MM.1S (cell line): ENCODE data around the gene RNF26.
A peak's percentile ranks its signal among the peaks of the same experiment; 100 is the strongest.

Experiments
- DNase-seq: peaks from one replicate; pipeline ENCODE4 v3.0.0-alpha.2; 2015
- H2AFZ ChIP-seq: fragments of 300-600 bp; sonication (generic); 2 replicates; pipeline ENCODE4 v1.6.0; 2016; ENCODE audit warnings: antibody characterized with exemption, low read length
- H3F3A ChIP-seq: fragments of 300-600 bp; sonication (generic); 2 replicates; pipeline ENCODE4 v1.6.1; 2016; ENCODE audit warnings: mild to moderate bottlenecking, antibody characterized with exemption, low read length, moderate library complexity, mixed read lengths; ENCODE audit not compliant: insufficient read depth
- H3K27ac ChIP-seq: fragments of 300-600 bp; sonication (generic); 2 replicates; pipeline ENCODE4 v1.5.1; 2016; ENCODE audit warnings: mild to moderate bottlenecking, low read length
- H3K27me3 ChIP-seq: fragments of 300-600 bp; sonication (generic); replicated peaks from 2 replicates; pipeline ENCODE4 v1.6.0; 2016; ENCODE audit warnings: low read length; ENCODE audit not compliant: insufficient read depth
- H3K36me3 ChIP-seq: fragments of 300-600 bp; sonication (generic); replicated peaks from 2 replicates; pipeline ENCODE4 v1.6.1; 2016; ENCODE audit warnings: mild to moderate bottlenecking, low read length, mixed read lengths; ENCODE audit not compliant: insufficient read depth
- H3K4me1 ChIP-seq: fragments of 300-600 bp; sonication (generic); 2 replicates; pipeline ENCODE4 v1.6.1; 2016; ENCODE audit warnings: low read length, mixed read lengths
- H3K4me2 ChIP-seq: fragments of 300-600 bp; sonication (generic); 2 replicates; pipeline ENCODE4 v1.6.0; 2016; ENCODE audit warnings: low read depth, low read length
- H3K4me3 ChIP-seq: fragments of 300-600 bp; sonication (generic); 2 replicates; pipeline ENCODE4 v1.5.1; 2016; ENCODE audit warnings: low read length, mixed read lengths
- H3K79me2 ChIP-seq: fragments of 300-600 bp; sonication (generic); 2 replicates; pipeline ENCODE4 v1.6.1; 2016; ENCODE audit warnings: mixed run types, low read length, mixed read lengths
- H3K9ac ChIP-seq: fragments of 300-600 bp; sonication (generic); 2 replicates; pipeline ENCODE4 v1.6.1; 2016; ENCODE audit warnings: low read length, mixed read lengths
- H3K9me2 ChIP-seq: fragments of 300-600 bp; sonication (generic); replicated peaks from 2 replicates; pipeline ENCODE4 v1.6.1; 2016; ENCODE audit warnings: mild to moderate bottlenecking, low read length, mixed read lengths; ENCODE audit not compliant: insufficient read depth
- H3K9me3 ChIP-seq: fragments of 300-600 bp; sonication (generic); replicated peaks from 2 replicates; pipeline ENCODE4 v1.6.1; 2016; ENCODE audit warnings: mild to moderate bottlenecking, low read length, mixed read lengths; ENCODE audit not compliant: insufficient read depth
- H4K20me1 ChIP-seq: fragments of 300-600 bp; sonication (generic); 2 replicates; pipeline ENCODE4 v1.6.1; 2016; ENCODE audit warnings: mild to moderate bottlenecking, low read length, moderate library complexity, mixed read lengths; ENCODE audit not compliant: insufficient read depth
- CTCF ChIP-seq: fragments of 300-600 bp; sonication (generic); IDR thresholded peaks from 2 replicates; pipeline ENCODE4 v1.5.1; 2016; ENCODE audit warnings: antibody characterized with exemption, low read length, mixed read lengths
- EZH2 ChIP-seq: fragments of 300-600 bp; sonication (generic); optimal IDR thresholded peaks from 2 replicates; pipeline ENCODE3; 2017; ENCODE audit warnings: low read depth, mild to moderate bottlenecking, antibody characterized with exemption, low read length, mixed read lengths
- EZH2phosphoT487 ChIP-seq: fragments of 300-600 bp; sonication (generic); IDR thresholded peaks from 2 replicates; pipeline ENCODE4 v1.6.1; 2018; ENCODE audit warnings: antibody characterized with exemption, low read length

Gene RNF26

GRCh38 chr11:119334174-119334930 lies at the start of gene RNF26:
TSS of gene RNF26 (plus strand) at chr11:119334527. CDS start at chr11:119335123, 596 bp downstream.
- TF ChIP-seq CTCF (no peak), EZH2phosphoT487 (no peak), EZH2 (no peak)
- H3F3A ChIP-seq, result no peaks in the 10 kb centered on the region
- peak; percentile 98 for DNase-seq
- peaks cover 17% of the 10 kb centered on the region for H3K79me2 ChIP-seq
- peak within 1 kb of the TSS; percentile 99 for H2AFZ ChIP-seq
- H3K36me3 ChIP-seq, result no peaks in the 10 kb centered on the region
- peak within 1 kb of the TSS; percentile 32; the same call in 1 of the 2 replicates for H3K27ac ChIP-seq
- H3K27me3 ChIP-seq, result peaks cover 12% of the 10 kb centered on the region
- H3K4me2 ChIP-seq, result peak within 1 kb of the TSS; percentile 98
- no peaks in the 10 kb centered on the region for H3K9me3 ChIP-seq
- H3K4me1 ChIP-seq, result peaks cover 11% of the 10 kb centered on the region; the same call in 1 of the 2 replicates
- H3K9me2 ChIP-seq, result no peaks in the 10 kb centered on the region
- H3K9ac ChIP-seq, result peak within 1 kb of the TSS; percentile 89
- peak within 1 kb of the TSS; percentile 91 for H3K4me3 ChIP-seq
- no peaks in the 10 kb centered on the region for H4K20me1 ChIP-seq

- no peak overlapping the region for H3K4me3 ChIP-seq
- H3K9me3 ChIP-seq, result no peaks in the 10 kb centered on the region
- no peak overlapping the region for H3K27ac ChIP-seq
- H3K4me2 ChIP-seq, result no peak overlapping the region
- no peak overlapping the region for H3K9ac ChIP-seq
- no peak for DNase-seq
- no peaks in the 10 kb centered on the region for H3K9me2 ChIP-seq
- no peak overlapping the region for H2AFZ ChIP-seq
- H3K36me3 ChIP-seq, result no peaks in the 10 kb centered on the region
- no peak for TF ChIP-seq EZH2phosphoT487
- TF ChIP-seq CTCF, result no peak
- no peak for TF ChIP-seq EZH2
- no peaks in the 10 kb centered on the region for H3K4me1 ChIP-seq
- no peaks in the 10 kb centered on the region; the same call in 1 of the 2 replicates for H3K79me2 ChIP-seq
- no peaks in the 10 kb centered on the region for H3F3A ChIP-seq
- H4K20me1 ChIP-seq, result no peaks in the 10 kb centered on the region
- H3K27me3 ChIP-seq, result no peaks in the 10 kb centered on the region
Measured at GRCh38 chr11:119285431-119285830, 48.9 kb upstream of the RNF26 start.

DNA sequence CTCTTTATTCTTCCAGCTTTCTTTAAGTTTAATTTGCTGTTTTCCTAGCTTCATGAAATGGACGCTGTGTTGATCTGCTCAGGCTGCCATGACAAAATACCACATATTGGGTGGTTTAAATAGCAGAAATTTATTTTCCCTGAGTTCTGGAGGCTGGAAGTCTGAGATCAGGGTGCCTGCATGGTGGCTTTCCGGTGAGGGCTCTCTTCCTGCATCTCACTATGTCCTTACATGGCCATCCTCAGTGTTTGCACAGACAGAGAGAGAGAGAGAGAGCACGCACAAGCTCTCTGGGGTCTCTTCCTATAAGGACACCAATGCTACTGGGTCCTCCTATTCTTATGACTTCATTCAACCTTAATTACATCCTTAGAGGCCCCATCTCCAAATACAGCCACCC lies 46.1 kb upstream of the RNF26 start:
- H2AFZ ChIP-seq, result no peak overlapping the region
- no peaks in the 10 kb centered on the region for H4K20me1 ChIP-seq
- H3K79me2 ChIP-seq, result no peaks in the 10 kb centered on the region
- no peak overlapping the region for H3K9ac ChIP-seq
- no peaks in the 10 kb centered on the region for H3K27me3 ChIP-seq
- H3K27ac ChIP-seq, result no peak overlapping the region
- H3K36me3 ChIP-seq, result no peaks in the 10 kb centered on the region
- H3K9me3 ChIP-seq, result no peaks in the 10 kb centered on the region
- no peak overlapping the region for H3K4me2 ChIP-seq
- no peaks in the 10 kb centered on the region for H3F3A ChIP-seq
- TF ChIP-seq EZH2phosphoT487, result no peak
- no peak for TF ChIP-seq CTCF
- no peak for TF ChIP-seq EZH2
- H3K9me2 ChIP-seq, result no peaks in the 10 kb centered on the region
- no peak for DNase-seq
- no peak overlapping the region for H3K4me3 ChIP-seq
- no peaks in the 10 kb centered on the region for H3K4me1 ChIP-seq
